NCI-H345 (cell line): Measurements from ENCODE around the gene ERCC1.
"Not testable (repeated sequence)": the region's sequence is repeated elsewhere in the genome, so short reads cannot be mapped to it uniquely, and the experiment has no call there.

Experiments used
- DNase-seq: peaks from one replicate; lab custom pipeline; 2025; lab: John Stamatoyannopoulos, UW

Gene ERCC1

DNA sequence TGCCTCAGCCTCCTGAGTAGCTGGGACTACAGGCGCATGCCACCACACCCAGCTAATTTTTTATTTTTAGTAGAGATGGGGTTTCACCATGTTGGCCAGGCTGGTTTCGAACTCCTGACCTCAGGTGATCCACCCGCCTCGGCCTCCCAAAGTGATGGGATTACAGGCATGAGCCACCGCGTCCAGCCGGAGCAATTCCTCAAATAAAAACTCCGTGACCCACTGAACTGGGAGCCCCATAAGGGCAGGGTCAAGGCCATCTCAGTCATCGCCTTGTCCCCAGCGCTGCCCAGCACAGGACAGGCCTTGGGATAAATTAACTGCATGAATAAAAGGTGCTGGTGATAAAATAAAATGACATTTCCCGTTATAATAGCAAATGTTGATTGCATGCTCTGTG, 6.2 kb upstream of the ERCC1 start:
- DNase-seq: not testable (repeated sequence)

DNA sequence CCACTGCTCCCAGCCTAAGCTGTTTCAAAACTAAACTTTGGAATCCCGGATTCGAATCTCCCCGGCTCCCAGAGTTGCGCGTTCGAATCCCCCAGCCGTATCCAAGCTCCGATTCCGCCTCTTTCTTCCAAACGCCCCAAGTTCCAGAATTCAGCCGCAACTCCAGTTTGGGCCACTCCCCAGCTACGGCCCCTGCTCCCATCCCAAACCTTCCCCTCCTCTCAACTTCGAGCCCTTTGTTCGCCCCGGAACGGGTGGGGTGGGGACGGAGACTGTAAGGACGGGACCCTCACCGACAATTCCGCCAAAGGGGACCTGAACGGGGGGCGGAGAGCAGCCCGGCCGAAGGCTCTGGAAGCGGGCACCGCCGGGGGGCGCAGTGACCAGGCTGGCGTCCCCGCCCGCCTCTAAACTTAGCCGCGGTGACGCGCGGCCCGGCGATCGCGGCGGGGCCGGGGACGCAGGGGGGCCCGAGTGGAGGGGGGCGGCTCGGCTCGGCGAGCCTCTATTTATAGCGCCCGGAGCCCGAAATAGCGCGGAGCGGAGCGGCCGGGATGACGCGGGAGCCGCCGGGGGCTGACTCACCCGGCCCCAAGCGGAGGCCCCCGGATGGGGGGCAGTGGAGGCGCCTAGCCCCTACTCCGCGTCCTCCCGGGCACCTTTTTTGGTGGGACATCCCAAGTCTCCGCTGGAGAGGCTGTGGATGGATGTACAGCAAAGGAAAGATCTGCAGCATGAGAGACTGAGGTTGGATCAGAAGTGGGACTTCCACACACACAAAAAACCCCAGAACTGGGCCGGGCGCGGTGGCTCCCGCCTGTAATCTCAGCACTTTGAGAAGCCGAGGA, 4.9 kb upstream of the ERCC1 start:
- no peak for DNase-seq

DNA sequence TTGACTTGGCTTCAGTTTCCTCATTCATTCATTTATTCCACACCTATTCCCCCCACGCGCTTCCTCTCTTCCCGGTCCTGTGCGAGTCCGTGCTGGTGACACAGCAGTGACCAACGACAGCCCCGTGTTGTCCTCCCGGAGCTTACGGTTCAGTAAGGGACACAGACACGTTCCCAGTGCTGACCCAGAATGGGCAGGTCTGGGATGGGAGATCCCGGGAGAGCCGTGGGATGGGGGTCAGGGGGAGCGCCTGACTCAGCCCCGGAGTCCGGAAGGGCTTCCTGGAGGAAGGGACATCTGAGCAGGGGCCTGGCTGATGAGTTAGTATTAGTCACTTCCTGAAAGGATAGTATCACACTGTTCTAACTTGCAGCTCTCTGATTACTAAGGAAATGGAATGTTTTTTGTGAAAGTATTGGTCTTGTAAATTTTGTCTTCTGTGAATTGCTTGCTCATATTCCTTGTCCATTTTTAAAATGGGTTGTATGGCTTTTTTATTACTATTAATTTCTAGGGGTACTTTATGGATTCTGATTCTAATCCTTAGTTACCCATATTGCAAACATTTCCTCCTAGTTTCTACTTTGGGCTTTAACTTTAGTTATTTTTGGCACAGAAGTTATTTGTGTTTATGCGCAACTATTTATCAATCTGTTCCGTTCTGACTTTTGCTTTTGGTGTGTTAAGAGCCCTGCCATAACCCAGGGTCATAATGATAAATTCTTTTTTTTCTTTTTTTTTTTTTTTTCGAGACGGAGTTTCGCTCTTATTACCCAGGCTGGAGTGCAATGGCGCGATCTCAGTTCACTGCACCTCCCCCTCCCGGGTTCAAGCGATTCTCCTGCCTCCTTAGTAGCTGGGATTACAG, 708 bp upstream of the ERCC1 start:
- no peak for DNase-seq

DNA sequence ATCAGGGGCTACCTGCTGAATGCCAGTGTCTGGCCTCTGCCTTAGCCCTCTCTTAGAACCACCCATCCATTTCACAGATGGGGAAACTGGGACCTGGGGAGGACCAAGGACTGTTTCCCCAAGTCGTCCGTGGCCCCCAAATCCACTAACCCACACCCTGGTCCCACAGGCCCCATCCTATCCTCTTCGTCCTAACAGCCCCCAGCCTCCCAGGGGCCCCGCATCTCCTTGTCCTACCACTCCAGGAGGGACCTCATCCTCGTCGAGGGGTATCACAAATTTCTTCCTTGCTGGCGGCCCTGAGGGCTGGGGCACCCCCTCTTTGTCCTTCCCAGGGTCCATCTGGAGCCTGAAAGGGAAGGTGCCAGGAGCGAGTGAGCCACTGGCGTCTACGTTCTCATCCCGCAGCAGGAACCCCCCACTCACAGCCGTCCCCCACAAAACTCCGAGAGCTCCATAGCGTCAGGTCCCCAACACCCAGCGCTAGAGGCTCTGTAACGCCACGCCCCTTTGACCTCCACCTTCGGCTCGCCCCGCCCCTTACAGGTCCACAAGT, 606 bp downstream of the ERCC1 start:
- no peak for DNase-seq

DNA sequence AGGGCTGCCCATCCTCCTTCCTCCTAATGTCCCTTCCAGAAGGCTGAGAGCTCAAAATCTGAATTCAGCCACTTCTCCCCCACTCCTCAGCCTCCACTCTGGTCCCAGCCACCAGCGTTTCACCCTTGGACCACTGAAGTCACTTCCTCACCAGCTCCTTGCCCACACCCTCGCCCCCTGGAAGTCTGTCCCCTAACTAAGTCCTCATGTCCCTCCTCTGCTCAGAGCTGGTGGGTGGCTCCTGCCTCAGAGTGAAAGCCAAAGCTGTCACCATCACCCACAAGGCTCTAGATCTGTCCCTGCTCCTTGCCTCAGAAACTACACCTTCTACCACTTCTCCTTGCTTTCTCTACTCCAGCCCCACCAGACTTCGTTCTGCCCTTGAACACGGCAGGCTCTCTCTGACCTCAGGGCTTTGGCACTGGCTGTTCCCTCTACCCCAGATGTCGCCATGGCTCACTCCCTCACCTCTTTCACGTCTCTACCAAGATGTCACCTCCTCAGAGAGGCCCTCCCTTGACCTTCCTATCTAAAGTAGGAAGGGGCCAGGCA, 1.7 kb downstream of the ERCC1 start:
- no peak for DNase-seq

DNA sequence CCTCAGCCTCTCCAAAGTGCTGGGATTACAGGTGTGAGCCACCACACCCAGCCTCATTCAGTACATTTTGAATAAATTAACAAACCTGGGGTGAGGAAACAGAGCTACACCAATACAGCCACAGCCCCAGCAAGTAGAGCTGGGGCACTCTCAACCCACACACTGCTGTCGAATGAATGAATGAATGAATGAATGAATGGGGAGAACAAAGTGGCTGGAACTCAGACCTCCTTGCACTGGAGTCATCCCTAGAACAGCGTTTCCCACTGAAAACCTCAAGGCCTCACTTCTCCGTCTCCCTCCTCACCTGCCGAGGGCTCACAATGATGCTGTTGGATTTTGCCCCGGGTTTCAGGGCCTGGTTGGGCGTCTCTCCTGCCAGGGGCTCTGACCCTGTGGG, 2.8 kb downstream of the ERCC1 start:
- no peak for DNase-seq

DNA sequence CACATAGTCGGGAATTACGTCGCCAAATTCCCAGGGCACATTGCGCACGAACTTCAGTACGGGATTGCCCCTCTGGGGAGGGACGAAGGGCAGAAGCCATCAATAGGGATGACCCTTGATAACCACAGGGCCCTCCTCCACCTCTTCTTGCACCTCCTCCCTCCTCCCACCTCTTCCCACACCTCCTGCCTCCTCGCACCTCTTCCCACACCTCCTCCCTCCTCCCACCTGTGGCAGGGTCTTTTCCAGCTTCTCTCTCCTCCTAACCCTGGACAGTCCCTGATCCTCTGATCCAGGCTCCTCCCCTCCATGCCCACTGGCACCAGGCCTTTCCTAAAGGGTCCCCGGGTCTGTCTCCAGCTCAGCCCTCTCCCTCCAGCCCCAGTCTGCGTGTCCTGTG, 3.4 kb downstream of the ERCC1 start:
- DNase-seq: no peak

DNA sequence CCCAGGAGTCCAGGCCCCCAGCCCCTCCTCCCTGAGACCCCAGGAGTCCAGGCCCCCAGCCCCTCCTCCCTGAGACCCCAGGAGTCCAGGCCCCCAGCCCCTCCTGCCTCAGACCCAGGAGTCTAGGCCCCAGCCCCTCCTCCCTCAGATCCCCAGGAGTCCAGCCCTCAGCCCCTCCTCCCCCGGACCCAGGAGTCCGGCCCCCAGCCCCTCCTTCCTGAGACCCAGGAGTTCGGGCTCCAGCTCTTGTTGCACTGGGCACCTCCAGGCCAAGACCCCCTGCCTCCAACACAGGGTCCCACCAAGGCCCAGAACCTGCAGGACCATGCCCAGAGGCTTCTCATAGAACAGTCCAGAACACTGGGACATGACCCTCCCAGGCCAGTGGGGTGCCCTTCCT, 3.8 kb downstream of the ERCC1 start:
- no peak for DNase-seq

DNA sequence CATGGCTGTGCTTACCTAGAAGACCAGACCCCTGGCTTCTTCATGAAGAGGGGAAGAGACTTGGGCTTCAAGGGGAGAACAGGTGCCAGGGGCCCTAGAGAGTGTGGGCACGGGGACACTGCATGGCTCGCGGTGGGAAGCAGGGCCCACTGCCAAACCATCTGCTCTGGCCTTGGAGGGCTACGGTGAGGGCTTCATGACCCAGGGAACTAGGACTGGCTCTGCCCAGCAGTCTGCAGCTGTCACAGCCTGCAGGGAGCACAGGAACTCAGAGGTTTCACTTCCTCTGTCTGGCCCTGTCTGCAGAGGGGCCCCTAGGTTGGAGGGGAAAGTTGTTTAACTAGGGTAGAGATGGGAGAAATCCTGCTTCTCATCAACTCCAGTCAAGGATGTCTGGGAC, 4.3 kb downstream of the ERCC1 start:
- DNase-seq: no peak

DNA sequence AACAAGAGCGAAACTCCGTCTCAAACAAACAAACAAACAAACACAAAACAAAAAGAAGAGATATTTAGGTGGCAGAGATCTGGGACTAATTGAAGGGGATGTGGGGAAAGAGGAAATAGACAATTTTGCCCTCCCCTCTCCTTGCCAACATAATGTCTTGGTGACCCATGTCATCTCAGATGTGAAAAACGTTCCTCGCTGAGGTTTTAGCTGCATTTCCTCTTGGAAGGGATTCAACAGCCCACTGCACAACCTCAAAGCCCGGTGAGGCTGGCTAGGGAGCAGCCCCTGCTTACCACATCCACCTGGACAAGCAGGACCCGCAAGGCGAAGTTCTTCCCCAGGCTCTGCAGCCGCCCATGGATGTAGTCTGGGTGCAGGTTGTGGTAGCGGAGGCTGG, 4.9 kb downstream of the ERCC1 start:
- no peak for DNase-seq

DNA sequence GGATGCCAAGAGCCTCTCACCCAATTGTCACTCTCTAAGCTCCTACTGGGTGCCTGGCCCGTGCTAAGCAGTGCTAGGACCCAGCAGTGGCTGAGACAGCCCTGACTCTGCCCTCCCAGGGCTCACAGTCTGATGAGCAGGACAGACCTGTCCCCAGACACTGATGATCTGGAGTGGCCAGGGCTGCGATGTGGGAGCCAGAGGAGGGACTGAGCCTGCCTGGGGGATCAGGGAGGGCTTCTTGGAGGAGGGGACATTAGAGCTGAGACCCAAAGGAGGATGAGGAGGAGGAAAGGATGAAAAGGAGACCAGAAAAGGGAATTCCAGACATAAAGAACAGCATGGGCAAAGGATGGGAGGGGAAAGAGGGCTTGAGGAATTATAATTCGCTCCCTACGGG, 6.6 kb downstream of the ERCC1 start:
- no peak for DNase-seq

DNA sequence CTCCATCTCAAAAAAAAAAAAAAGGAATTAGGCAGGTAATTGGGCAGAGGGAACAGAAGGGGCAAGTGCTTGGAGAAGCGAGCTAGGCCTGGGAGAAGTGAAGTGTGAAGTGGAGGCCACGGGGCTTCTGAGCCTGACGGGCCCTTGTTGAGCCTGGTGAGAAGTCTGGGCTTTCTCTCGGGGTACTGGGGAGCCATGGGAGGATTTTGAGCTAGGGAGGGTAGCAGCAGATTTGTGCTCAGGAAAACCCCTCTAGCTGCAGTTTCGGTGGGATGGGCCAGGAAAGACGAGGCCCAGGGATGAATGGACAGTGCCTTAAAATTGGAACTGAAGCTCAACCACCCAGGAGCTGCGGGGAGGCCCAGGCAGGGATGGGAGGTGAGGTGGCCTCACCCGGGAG, 9.2 kb downstream of the ERCC1 start:
- DNase-seq: no peak

DNA sequence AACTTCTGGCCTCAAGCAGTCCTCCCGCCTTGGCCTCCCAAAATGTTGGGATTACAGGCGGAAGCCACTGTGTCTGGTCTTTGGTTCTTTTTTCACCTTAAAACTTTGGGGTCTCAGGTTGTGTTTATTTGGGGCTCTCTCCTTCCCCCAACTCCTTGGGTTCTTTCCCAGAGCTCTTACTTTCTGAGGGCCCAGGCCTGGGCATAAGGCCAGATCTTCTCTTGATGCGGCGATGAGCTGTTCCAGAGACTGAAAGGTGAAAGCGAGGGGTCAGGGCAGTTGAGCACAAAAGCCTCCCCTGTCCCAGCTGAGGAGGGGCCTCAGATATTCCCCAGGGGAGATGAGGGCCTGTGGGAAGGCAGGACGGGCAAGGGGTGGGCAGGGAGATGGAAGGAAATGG, 10.2 kb downstream of the ERCC1 start:
- DNase-seq: no peak

DNA sequence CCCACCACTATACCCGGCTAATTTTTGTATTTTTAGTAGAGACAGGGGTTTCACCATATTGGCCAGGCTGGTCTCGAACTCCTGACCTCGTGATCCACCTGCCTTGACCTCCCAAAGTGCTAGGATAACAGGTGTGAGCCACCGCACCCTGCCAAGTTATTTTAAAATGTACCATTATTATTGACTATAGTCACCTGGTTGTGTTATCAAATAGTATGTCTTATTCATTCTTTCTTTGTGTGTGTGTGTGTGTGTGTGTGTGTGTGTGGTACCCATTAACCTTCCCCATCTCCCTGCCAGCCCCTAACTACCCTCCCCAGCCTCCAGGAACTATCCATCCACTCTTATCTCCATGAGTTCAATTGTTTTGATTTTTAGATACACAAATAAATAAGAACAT, 13.4 kb downstream of the ERCC1 start:
- not testable (repeated sequence) for DNase-seq

DNA sequence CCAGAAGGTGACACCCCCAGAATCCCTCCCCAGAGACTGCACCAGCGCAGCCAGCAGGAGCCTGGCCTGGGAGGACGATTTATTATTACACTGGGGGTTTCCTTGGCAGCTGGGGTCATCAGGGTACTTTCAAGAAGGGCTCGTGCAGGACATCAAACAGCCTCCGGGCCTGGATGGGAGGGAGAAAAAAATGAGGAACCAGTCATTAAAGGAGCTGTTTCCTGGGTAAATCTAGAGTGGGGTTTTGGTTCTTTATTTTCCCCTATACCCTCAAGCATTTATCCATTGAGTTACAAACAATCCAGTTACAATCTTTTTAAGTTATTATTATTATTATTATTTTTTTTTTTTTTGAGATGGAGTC, 14.2 kb downstream of the ERCC1 start:
- DNase-seq: no peak

DNA sequence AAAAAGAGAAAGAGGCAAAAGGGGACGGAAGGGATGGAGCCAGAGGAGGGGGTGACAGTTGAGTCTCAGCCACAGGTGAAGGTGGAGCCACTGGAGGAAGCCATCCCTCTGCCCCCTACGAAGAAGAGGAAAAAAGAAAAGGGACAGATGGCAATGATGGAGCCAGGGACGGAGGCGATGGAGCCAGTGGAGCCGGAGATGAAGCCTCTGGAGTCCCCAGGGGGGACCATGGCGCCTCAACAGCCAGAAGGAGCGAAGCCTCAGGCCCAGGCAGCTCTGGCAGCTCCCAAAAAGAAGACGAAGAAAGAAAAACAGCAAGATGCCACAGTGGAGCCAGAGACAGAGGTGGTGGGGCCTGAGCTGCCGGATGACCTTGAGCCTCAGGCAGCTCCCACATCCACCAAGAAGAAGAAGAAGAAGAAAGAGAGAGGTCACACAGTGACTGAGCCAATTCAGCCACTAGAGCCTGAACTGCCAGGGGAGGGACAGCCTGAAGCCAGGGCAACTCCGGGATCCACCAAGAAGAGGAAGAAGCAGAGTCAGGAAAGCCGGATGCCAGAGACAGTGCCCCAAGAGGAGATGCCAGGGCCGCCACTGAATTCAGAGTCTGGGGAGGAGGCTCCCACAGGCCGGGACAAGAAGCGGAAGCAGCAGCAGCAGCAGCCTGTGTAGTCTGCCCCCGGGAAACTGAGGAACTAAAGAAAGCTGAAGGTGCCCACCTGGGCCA, 14.7 kb downstream of the ERCC1 start:
- DNase-seq: no peak

DNA sequence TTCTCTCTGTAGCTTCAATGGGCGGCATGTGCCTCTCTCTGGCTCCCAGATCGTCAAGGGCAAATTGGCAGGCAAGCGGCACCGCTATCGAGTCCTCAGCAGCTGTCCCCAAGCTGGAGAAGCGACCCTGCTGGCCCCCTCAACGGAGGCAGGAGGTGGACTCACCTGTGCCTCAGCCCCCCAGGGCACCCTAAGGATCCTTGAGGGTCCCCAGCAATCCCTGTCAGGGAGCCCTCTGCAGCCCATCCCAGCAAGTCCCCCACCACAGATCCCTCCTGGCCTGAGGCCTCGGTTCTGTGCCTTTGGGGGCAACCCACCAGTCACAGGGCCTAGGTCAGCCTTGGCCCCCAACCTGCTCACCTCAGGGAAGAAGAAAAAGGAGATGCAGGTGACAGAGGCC, 15.6 kb downstream of the ERCC1 start:
- no peak for DNase-seq

DNA sequence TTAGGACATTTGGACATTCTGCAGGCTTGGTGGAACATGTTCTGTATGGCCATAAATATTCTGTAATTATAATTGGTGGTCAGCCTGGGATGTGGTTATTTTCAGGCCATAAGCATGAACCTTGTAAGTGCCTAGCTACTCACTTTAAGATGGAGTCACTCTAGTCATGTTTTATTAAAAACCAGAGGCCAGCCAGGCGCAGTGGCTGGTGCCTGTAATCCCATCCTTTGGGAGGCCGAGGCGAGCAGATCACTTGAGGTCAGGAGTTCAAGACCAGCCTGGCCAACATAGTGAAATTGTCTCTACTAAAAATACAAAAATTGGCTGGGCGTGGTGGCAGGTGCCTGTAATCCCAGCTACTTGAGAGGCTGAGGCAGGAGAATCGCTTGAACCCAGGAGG, 16.1 kb downstream of the ERCC1 start:
- not testable (repeated sequence) for DNase-seq

DNA sequence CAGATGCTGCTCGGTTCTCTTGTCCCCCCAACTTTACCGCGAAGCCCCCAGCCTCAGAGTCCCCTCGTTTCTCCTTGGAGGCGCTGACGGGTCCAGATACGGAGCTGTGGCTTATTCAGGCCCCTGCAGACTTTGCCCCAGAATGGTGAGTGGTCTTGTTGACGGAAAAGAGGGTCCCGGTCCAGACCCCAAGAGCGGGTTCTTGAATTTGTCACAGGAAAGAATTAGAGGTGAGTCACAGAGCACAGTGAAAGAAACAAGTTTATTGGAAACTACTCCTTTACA, 16.7 kb downstream of the ERCC1 start:
- no peak for DNase-seq

DNA sequence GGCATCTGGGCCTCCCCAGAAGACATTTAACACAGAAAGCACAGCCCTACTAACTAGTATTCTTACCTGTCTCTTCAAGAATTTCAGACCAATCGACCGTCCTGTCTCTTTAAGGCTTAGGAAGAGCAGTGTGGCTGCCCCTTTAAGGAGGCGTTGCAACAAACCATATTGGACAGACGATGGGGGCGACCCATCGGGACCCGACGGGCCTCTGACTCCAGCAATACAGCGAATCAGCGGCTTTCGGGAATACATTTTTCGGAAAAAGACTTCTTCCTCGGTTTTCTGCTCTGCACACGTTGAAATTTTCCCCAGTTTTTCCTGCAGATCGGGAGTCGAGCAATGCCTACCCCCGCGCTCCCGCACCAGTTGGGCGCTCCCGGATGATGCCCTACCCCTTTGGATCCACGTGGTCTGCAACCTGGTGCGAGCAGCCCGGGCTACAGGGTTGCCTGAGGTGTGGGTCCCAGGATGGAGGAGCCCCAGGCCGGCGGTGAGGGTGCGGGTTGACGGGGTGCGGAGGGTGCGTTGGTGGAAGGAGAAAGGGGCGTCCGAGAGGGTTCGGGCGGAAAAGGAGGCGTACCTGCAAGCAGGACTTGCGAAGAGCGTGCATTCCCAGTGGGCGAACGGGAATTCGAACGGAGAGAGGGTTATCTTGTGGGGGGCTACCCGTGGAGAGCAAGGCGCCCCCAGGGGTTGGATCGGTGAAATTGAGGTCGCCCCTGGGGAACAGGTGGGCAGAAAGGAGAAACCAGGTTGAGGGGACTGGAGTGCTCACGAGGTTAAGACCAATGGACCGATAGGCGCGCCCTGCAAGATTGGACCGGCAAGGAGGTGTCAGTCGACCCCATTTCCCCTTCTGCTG, 17.3 kb downstream of the ERCC1 start, which contains the start of gene POLR1G:
Gene POLR1G (plus strand): TSS at position 419 of the 865 bp plus-strand sequence. CDS start 53 bp downstream, at position 472.
- DNase-seq: peak; percentile 80
